ENCODE measurements around the gene ZKSCAN2.

- no peak for TF ChIP-seq CTCF (IDR thresholded peaks at IDR 0.05)
- TF ChIP-seq POLR2A (IDR thresholded peaks at IDR 0.05) = no peak
These were observed 33.9 kb upstream of the ZKSCAN2 start for GRCh38 chr16:25291580-25291979.

Measured in body of pancreas (tissue), 4 donors.